ENCODE results near the gene AIG1. TPM values are rescaled to one million over a fixed set of nuclear protein-coding genes. Genes with fewer than 3 reads are reported as not detected.

AIG1 gene
- total RNA-seq, 1 experiment from 2014 or later, result 51.1 TPM

GRCh38 chr6:143223895-143224294 lies 163.2 kb downstream of the AIG1 start (continued):
- no peak for TF ChIP-seq JUND (IDR thresholded peaks at IDR 0.05)
- TF ChIP-seq EZH2 (IDR thresholded peaks at IDR 0.05), result no peak
- TF ChIP-seq ZNF274 (IDR thresholded peaks at IDR 0.05; ENCODE audit: low read depth, low read length), result no peak
- no peak for TF ChIP-seq POLR2A (IDR thresholded peaks at IDR 0.05; ENCODE audit: borderline replicate concordance, extremely low read depth, insufficient read depth, insufficient read length)
- no peak for TF ChIP-seq EZH2phosphoT487 (IDR thresholded peaks at IDR 0.05; ENCODE audit: borderline replicate concordance)
- TF ChIP-seq SIN3A (IDR thresholded peaks at IDR 0.05; ENCODE audit: low read depth), result no peak
- no peak for TF ChIP-seq SRF (IDR thresholded peaks at IDR 0.05; ENCODE audit: low read depth)
- TF ChIP-seq YY1 (IDR thresholded peaks at IDR 0.05; ENCODE audit: extremely low read depth, insufficient replicate concordance, low read depth, low read length), result no peak
- no peak for TF ChIP-seq FOSL1 (IDR thresholded peaks at IDR 0.05; ENCODE audit: low read depth)
- no peak for TF ChIP-seq SP1 (IDR thresholded peaks at IDR 0.05; ENCODE audit: low read depth)
- TF ChIP-seq CBX3 (IDR thresholded peaks at IDR 0.05; ENCODE audit: low read depth), result no peak
- no peak for TF ChIP-seq POLR2AphosphoS5 (IDR thresholded peaks at IDR 0.05; ENCODE audit: low read depth, low read length)
- no peak for TF ChIP-seq ELF1 (IDR thresholded peaks at IDR 0.05; ENCODE audit: borderline replicate concordance, low read depth)

- no peak for ATAC-seq
- CTCF ChIA-PET, result no interaction called here
- no TSS peak for BruUV-seq (replicated peaks)
- no peak for TF ChIP-seq ZFX (IDR thresholded peaks at IDR 0.05)
- TF ChIP-seq TCF7L2 (IDR thresholded peaks at IDR 0.05; ENCODE audit: borderline replicate concordance, extremely low read depth, insufficient read depth, insufficient read length), result no peak
- TF ChIP-seq ELF1 (IDR thresholded peaks at IDR 0.05; ENCODE audit: borderline replicate concordance, low read depth), result no peak
- no peak for TF ChIP-seq EZH2 (IDR thresholded peaks at IDR 0.05)
- no peak for TF ChIP-seq EZH2phosphoT487 (IDR thresholded peaks at IDR 0.05; ENCODE audit: borderline replicate concordance)
- TF ChIP-seq POLR2A (IDR thresholded peaks at IDR 0.05; ENCODE audit: borderline replicate concordance, extremely low read depth, insufficient read depth, insufficient read length), result no peak
- TF ChIP-seq RAD21 (IDR thresholded peaks at IDR 0.05; ENCODE audit: low read depth), result no peak
- no peak for TF ChIP-seq REST (IDR thresholded peaks at IDR 0.05; ENCODE audit: low read depth)
- TF ChIP-seq CBX3 (IDR thresholded peaks at IDR 0.05; ENCODE audit: low read depth), result no peak
- Histone ChIP-seq H3K4me1 (ENCODE audit: control insufficient read depth in 1 of 2, insufficient read depth in 2 of 2, low read length in 2 of 2) (no peaks in the 10 kb centered on the region), H3K4me2 (ENCODE audit: low read length) (no peak overlapping the region), H4K20me1 (ENCODE audit: insufficient read depth) (no peaks in the 10 kb centered on the region), H3K36me3 (ENCODE audit: control insufficient read depth in 1 of 2, insufficient read depth in 2 of 2, low read length in 2 of 2) (no peaks in the 10 kb centered on the region), H3K9me3 (ENCODE audit: control insufficient read depth in 1 of 2, insufficient read depth in 1 of 2, low read depth in 1 of 2, low read length in 2 of 2) (no peaks in the 10 kb centered on the region), H3K27ac (ENCODE audit: low read depth, low read length) (no peak overlapping the region), H2AFZ (ENCODE audit: low read depth, low read length, poor library complexity, severe bottlenecking) (no peak overlapping the region), H3K79me2 (ENCODE audit: insufficient read depth, low read length) (no peaks in the 10 kb centered on the region), H3K4me3 (replicated peaks in 1 of 2; ENCODE audit: low read depth in 1 of 2, low read length in 2 of 2) (no peak overlapping the region), H3K9ac (ENCODE audit: low read length) (no peak overlapping the region), H3K9me2 (ENCODE audit: insufficient read depth) (no peaks in the 10 kb centered on the region), H3K27me3 (ENCODE audit: insufficient read depth, low read length) (no peaks in the 10 kb centered on the region)
- RAD21 ChIA-PET (ENCODE audit: low non-redundant PET in 1 of 2, low total read pairs in 2 of 2, uncharacterized antibody in 2 of 2, unreplicated experiment in 2 of 2), result no interaction called here
- DNase-seq (ENCODE audit: low read depth, low spot score), result no peak
- intact Hi-C loops (cut with micrococcal nuclease), result no loop called here
- POLR2A ChIA-PET, result no interaction called here
Observed at GRCh38 chr6:143224516-143224915, 163.8 kb downstream of the AIG1 start.
